Loucy (cell line): ENCODE results near the gene BTN3A1.
"Not testable (repeated sequence)": the region's sequence is repeated elsewhere in the genome, so short reads cannot be mapped to it uniquely, and the experiment has no call there.

Experiments
- H2AFZ ChIP-seq: fragments of 200-600 bp; sonication (generic); 2 replicates; pipeline ENCODE4 v1.6.0; 2016; ENCODE audit warnings: antibody characterized with exemption, mild to moderate bottlenecking, low read length, moderate library complexity
- H3F3A ChIP-seq: fragments of 200-600 bp; 2 replicates; pipeline ENCODE4 v1.6.0; 2016; ENCODE audit warnings: antibody characterized with exemption, low read depth, mild to moderate bottlenecking
- H3K27me3 ChIP-seq: fragments of 200-600 bp; sonication (generic); 2 replicates; pipeline ENCODE4 v1.6.1; 2014; ENCODE audit warnings: low read length, mild to moderate bottlenecking; ENCODE audit not compliant: insufficient read depth, poor library complexity, severe bottlenecking
- H3K36me3 ChIP-seq: fragments of 200-600 bp; sonication (generic); 2 replicates; pipeline ENCODE4 v1.6.1; 2016; ENCODE audit warnings: low read length; ENCODE audit not compliant: insufficient read depth
- H3K4me1 ChIP-seq: fragments of 200-600 bp; sonication (generic); 2 replicates; pipeline ENCODE4 v1.5.1; 2014; ENCODE audit warnings: low read length, mild to moderate bottlenecking; ENCODE audit not compliant: insufficient read depth, poor library complexity, severe bottlenecking
- H3K4me2 ChIP-seq: fragments of 200-600 bp; sonication (generic); 2 replicates; pipeline ENCODE4 v1.6.0; 2014; ENCODE audit warnings: antibody characterized with exemption, low read length, low read depth, mild to moderate bottlenecking; ENCODE audit not compliant: poor library complexity, severe bottlenecking
- H3K4me3 ChIP-seq: fragments of 200-600 bp; sonication (generic); 2 replicates; pipeline ENCODE4 v1.5.1; 2014; ENCODE audit warnings: low read length, mild to moderate bottlenecking, mixed read lengths; ENCODE audit not compliant: poor library complexity, severe bottlenecking
- H3K79me2 ChIP-seq: fragments of 200-600 bp; sonication (generic); 2 replicates; pipeline ENCODE4 v1.6.1; 2014; ENCODE audit warnings: low read length; ENCODE audit not compliant: insufficient read depth
- H3K9ac ChIP-seq: fragments of 200-600 bp; sonication (generic); 2 replicates; pipeline ENCODE4 v1.6.0; 2014; ENCODE audit warnings: mild to moderate bottlenecking, low read depth, low read length, moderate library complexity; ENCODE audit not compliant: poor library complexity, severe bottlenecking
- H3K9me2 ChIP-seq: fragments of 200-600 bp; sonication (generic); replicated peaks from 2 replicates; pipeline ENCODE4 v1.6.1; 2016; ENCODE audit warnings: low read depth, low read length, mixed read lengths
- H3K9me3 ChIP-seq: fragments of 200-600 bp; sonication (generic); 2 replicates; pipeline ENCODE4 v1.6.1; 2014; ENCODE audit warnings: mild to moderate bottlenecking, antibody characterized with exemption, low read length, low read depth; ENCODE audit not compliant: insufficient read depth
- H4K20me1 ChIP-seq: fragments of 200-600 bp; sonication (generic); 2 replicates; pipeline ENCODE4 v1.6.0; 2014; ENCODE audit warnings: antibody characterized with exemption, low read length, mild to moderate bottlenecking; ENCODE audit not compliant: insufficient read depth, poor library complexity, severe bottlenecking
- CTCF ChIP-seq: fragments of 200-600 bp; sonication (generic); conservative IDR thresholded peaks from 2 replicates; pipeline ENCODE4 v1.5.1; 2014; ENCODE audit warnings: mild to moderate bottlenecking, antibody characterized with exemption, low read length
- EZH2phosphoT487 ChIP-seq: fragments of 200-600 bp; IDR thresholded peaks from 2 replicates; pipeline ENCODE4 v1.6.1; 2018; ENCODE audit warnings: antibody characterized with exemption, mild to moderate bottlenecking, moderate library complexity, borderline replicate concordance

Gene BTN3A1

GRCh38 chr6:26457264-26457805 is 55.3 kb downstream of the BTN3A1 start:
- no peak for TF ChIP-seq CTCF
- Histone ChIP-seq H3K4me3 (peak overlapping the region; percentile 89), H3K4me2 (peak overlapping the region; percentile 68), H3K27me3 (no peaks in the 10 kb centered on the region), H3K79me2 (peaks cover 45% of the 10 kb centered on the region), H3K9me2 (no peaks in the 10 kb centered on the region), H3K4me1 (peaks cover 36% of the 10 kb centered on the region), H4K20me1 (peaks cover 14% of the 10 kb centered on the region), H3K9ac (peak overlapping the region; percentile 87), H3K9me3 (no peaks in the 10 kb centered on the region), H2AFZ (peak overlapping the region; percentile 95), H3F3A (no peaks in the 10 kb centered on the region), H3K36me3 (peaks cover 2% of the 10 kb centered on the region; the same call in 1 of the 2 replicates)

- Histone ChIP-seq H3K4me3 (peak within 1 kb of the TSS; percentile 89), H3K27me3 (no peaks in the 10 kb centered on the region), H2AFZ (peak within 1 kb of the TSS; percentile 95), H4K20me1 (peaks cover 16% of the 10 kb centered on the region), H3F3A (no peaks in the 10 kb centered on the region), H3K9me2 (no peaks in the 10 kb centered on the region), H3K79me2 (peaks cover 52% of the 10 kb centered on the region), H3K9me3 (no peaks in the 10 kb centered on the region), H3K9ac (peak within 1 kb of the TSS; percentile 87), H3K4me1 (peaks cover 42% of the 10 kb centered on the region), H3K36me3 (peaks cover 8% of the 10 kb centered on the region; the same call in 1 of the 2 replicates), H3K4me2 (peak within 1 kb of the TSS; percentile 68)
- TF ChIP-seq EZH2phosphoT487, result no peak
- peak; percentile 31; the same call in 1 of the 2 replicates for TF ChIP-seq CTCF
These were observed 56.0 kb downstream of the BTN3A1 start, which contains the start of gene BTN2A1 for GRCh38 chr6:26457806-26458688. BTN2A1 (plus strand) TSS chr6:26457955; CDS start chr6:26458637, 682 bp downstream.

- Histone ChIP-seq H3K36me3 (peaks cover 20% of the 10 kb centered on the region; the same call in 1 of the 2 replicates), H3K4me2 (peak overlapping the region; percentile 68), H4K20me1 (peaks cover 16% of the 10 kb centered on the region), H3K9ac (peak overlapping the region; percentile 87), H2AFZ (no peak overlapping the region), H3K4me1 (peaks cover 42% of the 10 kb centered on the region), H3F3A (no peaks in the 10 kb centered on the region), H3K27me3 (no peaks in the 10 kb centered on the region), H3K4me3 (peak overlapping the region; percentile 89), H3K9me3 (no peaks in the 10 kb centered on the region), H3K9me2 (no peaks in the 10 kb centered on the region), H3K79me2 (peaks cover 57% of the 10 kb centered on the region)
- TF ChIP-seq EZH2phosphoT487 (no peak), CTCF (no peak)
These were observed 57.1 kb downstream of the BTN3A1 start for GRCh38 chr6:26459023-26459810.

- H3K27me3 ChIP-seq, H2AFZ ChIP-seq, H3K9me2 ChIP-seq, H3F3A ChIP-seq, H3K9me3 ChIP-seq: not testable (repeated sequence)
- Histone ChIP-seq H4K20me1 (peaks cover 16% of the 10 kb centered on the region), H3K9ac (peak overlapping the region; percentile 87), H3K4me1 (peaks cover 48% of the 10 kb centered on the region), H3K36me3 (peaks cover 41% of the 10 kb centered on the region; the same call in 1 of the 2 replicates), H3K79me2 (peaks cover 65% of the 10 kb centered on the region), H3K4me3 (peak overlapping the region; percentile 89), H3K4me2 (peak overlapping the region; percentile 68)
These were observed 59.3 kb downstream of the BTN3A1 start for GRCh38 chr6:26461353-26461752.
